IPS-18a (cell line): Measurements from ENCODE around the gene DNAJC7.
A peak's percentile ranks its signal among the peaks of the same experiment; 100 is the strongest.

ENCODE experiments used
- H3K27ac ChIP-seq: one replicate; pipeline ENCODE4 v1.5.1; 2013; ENCODE audit warnings: low read length
- H3K27me3 ChIP-seq: one replicate; pipeline ENCODE4 v1.6.1; 2013; ENCODE audit warnings: mild to moderate bottlenecking, low read length; ENCODE audit not compliant: control insufficient read depth, insufficient read depth
- H3K36me3 ChIP-seq: one replicate; pipeline ENCODE4 v1.6.1; 2013; ENCODE audit warnings: low read depth, low read length; ENCODE audit not compliant: control insufficient read depth
- H3K4me1 ChIP-seq: one replicate; pipeline ENCODE4 v1.6.1; 2013; ENCODE audit warnings: low read depth, low read length; ENCODE audit not compliant: control insufficient read depth
- H3K4me3 ChIP-seq: one replicate; pipeline ENCODE4 v1.5.1; 2013; ENCODE audit warnings: low read length
- H3K9ac ChIP-seq: one replicate; pipeline ENCODE4 v1.6.1; 2013; ENCODE audit warnings: mild to moderate bottlenecking, low read length, moderate library complexity
- H3K9me3 ChIP-seq: one replicate; pipeline ENCODE4 v1.6.1; 2013; ENCODE audit warnings: low read depth, low read length; ENCODE audit not compliant: control insufficient read depth

Gene DNAJC7

GRCh38 chr17:42009170-42009569 is 8.1 kb downstream of the DNAJC7 start:
- Histone ChIP-seq H3K27ac (peak overlapping the region; percentile 42), H3K4me1 (peaks cover 31% of the 10 kb centered on the region), H3K36me3 (no peaks in the 10 kb centered on the region)

GRCh38 chr17:42005166-42005565 is 12.1 kb downstream of the DNAJC7 start:
- Histone ChIP-seq H3K27ac (no peak overlapping the region), H3K36me3 (peaks cover 30% of the 10 kb centered on the region), H3K4me3 (no peak overlapping the region), H3K4me1 (peaks cover 3% of the 10 kb centered on the region), H3K27me3 (no peaks in the 10 kb centered on the region), H3K9me3 (no peaks in the 10 kb centered on the region), H3K9ac (no peak overlapping the region)

More at GRCh38 chr17:42009170-42009569, 8.1 kb downstream of the DNAJC7 start:
- Histone ChIP-seq H3K9ac (no peak overlapping the region), H3K27me3 (no peaks in the 10 kb centered on the region), H3K4me3 (no peak overlapping the region), H3K9me3 (no peaks in the 10 kb centered on the region)

- H3K9ac ChIP-seq: no peak overlapping the region
- no peaks in the 10 kb centered on the region for H3K27me3 ChIP-seq
- H3K27ac ChIP-seq: no peak overlapping the region
- H3K4me1 ChIP-seq: no peaks in the 10 kb centered on the region
- no peak overlapping the region for H3K4me3 ChIP-seq
- H3K9me3 ChIP-seq: no peaks in the 10 kb centered on the region
- peaks cover 39% of the 10 kb centered on the region for H3K36me3 ChIP-seq
Measured at GRCh38 chr17:42002792-42003301, 14.4 kb downstream of the DNAJC7 start.

GRCh38 chr17:42002175-42002791 is 15.0 kb downstream of the DNAJC7 start:
- Histone ChIP-seq H3K9ac (no peak overlapping the region), H3K27ac (no peak overlapping the region), H3K36me3 (peaks cover 45% of the 10 kb centered on the region), H3K27me3 (no peaks in the 10 kb centered on the region), H3K4me3 (no peak overlapping the region), H3K9me3 (no peaks in the 10 kb centered on the region), H3K4me1 (no peaks in the 10 kb centered on the region)

GRCh38 chr17:42001729-42002128 is 15.5 kb downstream of the DNAJC7 start:
- Histone ChIP-seq H3K9me3 (no peaks in the 10 kb centered on the region), H3K4me1 (no peaks in the 10 kb centered on the region), H3K4me3 (no peak overlapping the region), H3K27me3 (no peaks in the 10 kb centered on the region), H3K36me3 (peaks cover 50% of the 10 kb centered on the region), H3K27ac (no peak overlapping the region), H3K9ac (no peak overlapping the region)

- H3K4me3 ChIP-seq: no peak overlapping the region
- peaks cover 62% of the 10 kb centered on the region for H3K36me3 ChIP-seq
- no peaks in the 10 kb centered on the region for H3K4me1 ChIP-seq
- no peak overlapping the region for H3K9ac ChIP-seq
- H3K27me3 ChIP-seq: no peaks in the 10 kb centered on the region
- H3K9me3 ChIP-seq: no peaks in the 10 kb centered on the region
- H3K27ac ChIP-seq: no peak overlapping the region
Measured at GRCh38 chr17:42000413-42001133, 16.7 kb downstream of the DNAJC7 start.

- H3K27me3 ChIP-seq: no peaks in the 10 kb centered on the region
- H3K9ac ChIP-seq: no peak overlapping the region
- no peak overlapping the region for H3K27ac ChIP-seq
- H3K4me1 ChIP-seq: no peaks in the 10 kb centered on the region
- no peak overlapping the region for H3K4me3 ChIP-seq
- peaks cover 77% of the 10 kb centered on the region for H3K36me3 ChIP-seq
- H3K9me3 ChIP-seq: no peaks in the 10 kb centered on the region
Measured at GRCh38 chr17:41998497-41998896, 18.7 kb downstream of the DNAJC7 start.

- Histone ChIP-seq H3K27me3 (no peaks in the 10 kb centered on the region), H3K4me1 (no peaks in the 10 kb centered on the region), H3K4me3 (no peak overlapping the region), H3K9me3 (no peaks in the 10 kb centered on the region), H3K27ac (no peak overlapping the region), H3K36me3 (peaks cover 78% of the 10 kb centered on the region), H3K9ac (no peak overlapping the region)
Measured at GRCh38 chr17:41996855-41997164, 20.4 kb downstream of the DNAJC7 start.

GRCh38 chr17:41992576-41992975 is 24.7 kb downstream of the DNAJC7 start:
- H3K27ac ChIP-seq: no peak overlapping the region
- no peak overlapping the region for H3K4me3 ChIP-seq
- H3K4me1 ChIP-seq: no peaks in the 10 kb centered on the region
- no peaks in the 10 kb centered on the region for H3K9me3 ChIP-seq
- H3K9ac ChIP-seq: no peak overlapping the region
- H3K36me3 ChIP-seq: peaks cover 92% of the 10 kb centered on the region
- no peaks in the 10 kb centered on the region for H3K27me3 ChIP-seq

- Histone ChIP-seq H3K27ac (no peak overlapping the region), H3K4me1 (no peaks in the 10 kb centered on the region), H3K4me3 (no peak overlapping the region), H3K9ac (no peak overlapping the region), H3K36me3 (peaks cover 91% of the 10 kb centered on the region), H3K9me3 (no peaks in the 10 kb centered on the region), H3K27me3 (no peaks in the 10 kb centered on the region)
Measured at GRCh38 chr17:41989702-41990419, 27.4 kb downstream of the DNAJC7 start.

- Histone ChIP-seq H3K9ac (no peak overlapping the region), H3K9me3 (no peaks in the 10 kb centered on the region), H3K4me3 (no peak overlapping the region), H3K27me3 (no peaks in the 10 kb centered on the region), H3K36me3 (peaks cover 93% of the 10 kb centered on the region), H3K27ac (no peak overlapping the region), H3K4me1 (no peaks in the 10 kb centered on the region)
Measured at GRCh38 chr17:41988418-41988817, 28.8 kb downstream of the DNAJC7 start.
